CMK (cell line): Measurements from ENCODE around the gene PDXP.
"Not testable (repeated sequence)": the region's sequence is repeated elsewhere in the genome, so short reads cannot be mapped to it uniquely, and the experiment has no call there.

Experiments
- DNase-seq: peaks from one replicate; pipeline ENCODE4 v3.0.0-alpha.2; 2010; ENCODE audit warnings: low read depth

Gene PDXP

DNA sequence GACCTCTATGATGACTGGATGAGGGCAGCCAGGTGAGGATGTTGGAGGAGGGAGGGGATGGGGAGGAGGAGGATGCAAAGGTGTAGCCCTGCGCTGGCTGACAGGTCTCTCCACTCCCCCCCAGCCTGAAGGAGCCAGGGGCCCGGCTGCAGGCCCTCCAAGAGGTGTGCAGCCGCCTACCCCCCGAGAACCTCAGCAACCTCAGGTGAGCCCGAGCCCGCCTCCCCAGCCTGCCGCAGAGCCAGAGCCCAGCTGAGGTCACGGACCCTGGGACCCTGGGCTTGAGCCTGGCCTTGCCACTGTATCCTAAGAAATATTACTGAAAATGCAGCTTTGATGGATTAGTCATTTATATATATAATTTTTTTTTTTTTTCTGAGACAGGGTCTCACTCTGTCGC is 11.2 kb upstream of the PDXP start:
- DNase-seq, result no peak

DNA sequence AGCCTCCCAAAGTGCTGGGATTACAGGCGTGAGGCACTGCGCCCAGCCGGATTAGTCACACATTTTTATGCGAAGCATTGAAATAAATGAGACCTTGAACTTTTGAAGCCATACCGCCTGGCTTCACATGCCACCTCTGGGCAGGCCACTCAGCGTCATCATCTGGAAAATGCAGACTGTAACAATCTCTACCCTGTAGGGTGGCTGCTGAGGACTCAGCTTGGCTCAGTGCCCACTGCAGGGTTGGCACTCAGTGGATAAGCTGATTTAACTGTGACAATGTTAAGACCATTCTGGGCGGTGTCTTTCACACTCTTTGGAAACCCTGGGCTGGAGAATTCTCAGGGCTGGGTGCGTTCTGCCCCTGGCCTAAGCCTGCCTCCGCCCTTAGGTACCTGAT is 10.6 kb upstream of the PDXP start:
- no peak for DNase-seq

DNA sequence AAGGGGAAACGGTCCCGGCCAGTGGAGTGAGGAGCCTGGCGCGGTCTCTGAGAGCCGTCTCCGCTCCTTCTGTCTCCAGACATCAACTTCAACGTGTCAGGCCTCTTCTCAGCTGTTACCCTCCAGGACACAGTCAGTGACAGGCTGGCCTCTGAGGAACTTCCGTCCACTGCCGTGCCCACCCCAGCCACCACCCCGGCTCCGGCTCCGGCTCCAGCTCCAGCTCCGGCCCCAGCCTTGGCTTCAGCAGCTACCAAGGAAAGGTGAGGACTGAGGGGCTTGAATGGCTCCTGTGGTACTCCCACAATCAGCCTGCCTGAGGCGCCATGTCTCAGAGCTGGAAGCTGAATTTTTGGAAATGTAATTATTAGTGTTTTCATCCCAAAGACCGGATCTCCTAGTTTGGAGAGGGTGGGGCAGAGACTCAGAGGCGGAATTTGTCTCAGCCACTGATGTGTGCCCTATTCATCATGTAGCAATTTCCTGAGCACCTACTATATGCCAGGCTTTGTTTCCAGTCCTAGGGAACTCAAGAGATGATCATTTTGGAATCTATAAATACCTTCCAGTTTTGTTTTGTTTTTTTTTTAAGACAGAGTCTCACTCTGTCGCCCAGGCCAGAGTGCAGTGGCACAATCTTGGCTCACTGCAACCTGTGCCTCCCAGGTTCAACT is 7.9 kb upstream of the PDXP start:
- no peak for DNase-seq

DNA sequence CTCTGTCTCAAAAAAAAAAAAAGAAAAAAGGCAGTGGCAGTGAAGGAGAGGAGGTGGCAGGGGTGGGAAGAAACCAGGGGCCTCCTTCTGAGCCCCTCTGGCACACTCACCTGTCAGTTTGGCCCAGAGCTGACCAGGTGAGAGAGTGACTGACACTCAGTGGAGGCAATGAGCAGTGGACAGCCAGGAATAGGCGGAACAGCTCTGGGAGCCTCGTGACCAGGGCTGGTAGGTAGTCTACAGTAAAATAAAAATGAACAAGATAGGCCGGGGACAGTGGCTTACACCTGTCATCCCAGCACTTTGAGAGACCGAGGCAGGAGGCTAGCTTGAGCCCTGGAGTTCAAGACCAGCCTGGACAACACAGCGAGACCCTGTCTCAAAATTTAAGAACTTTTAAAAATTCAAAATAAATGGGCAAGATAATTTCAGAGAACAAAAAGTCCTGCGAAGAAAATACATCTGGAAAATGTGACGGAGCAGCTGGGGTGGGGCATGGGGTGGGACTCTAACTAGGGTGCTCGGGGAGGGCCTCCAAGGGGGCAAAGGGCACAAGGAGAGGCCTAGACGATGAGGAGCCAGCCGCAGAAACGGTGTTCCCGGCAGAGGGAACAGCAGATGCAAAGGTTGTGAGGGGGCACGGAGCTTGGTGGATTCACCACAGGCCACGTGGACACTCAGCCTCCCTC is 3.8 kb upstream of the PDXP start:
- no peak for DNase-seq

DNA sequence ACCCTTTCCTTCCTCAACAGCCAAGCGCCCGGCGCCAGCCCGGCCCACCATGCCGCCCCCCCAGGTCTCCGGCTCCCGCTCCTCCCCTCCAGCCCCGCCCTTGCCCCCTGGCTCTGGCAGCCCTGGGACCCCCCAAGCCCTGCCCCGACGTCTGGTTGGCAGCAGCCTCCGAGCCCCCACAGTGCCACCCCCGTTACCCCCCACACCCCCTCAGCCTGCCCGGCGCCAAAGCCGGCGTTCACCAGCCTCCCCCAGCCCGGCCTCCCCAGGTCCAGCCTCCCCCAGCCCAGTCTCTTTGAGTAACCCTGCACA is 3.3 kb upstream of the PDXP start:
- DNase-seq, result no peak

DNA sequence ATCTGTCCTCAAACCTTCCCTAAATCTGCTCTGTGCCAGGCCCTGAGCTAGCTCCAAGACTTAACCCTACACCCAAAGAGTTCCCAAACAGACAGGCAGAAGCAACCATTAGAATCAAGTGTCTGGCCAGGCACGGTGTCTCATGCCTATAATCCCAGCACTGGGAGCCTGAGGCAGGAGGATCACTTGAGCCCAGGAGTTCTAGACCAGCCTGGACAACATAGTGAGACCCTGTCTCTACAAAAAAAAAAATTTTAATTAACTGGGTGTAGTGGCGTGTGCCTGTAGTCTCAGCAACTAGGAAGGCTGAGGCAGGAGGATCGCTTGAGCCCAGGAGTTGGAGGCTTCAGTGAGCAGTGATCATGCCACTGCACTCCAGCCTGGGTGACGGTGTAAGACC is 1.9 kb upstream of the PDXP start:
- DNase-seq, result not testable (repeated sequence)

DNA sequence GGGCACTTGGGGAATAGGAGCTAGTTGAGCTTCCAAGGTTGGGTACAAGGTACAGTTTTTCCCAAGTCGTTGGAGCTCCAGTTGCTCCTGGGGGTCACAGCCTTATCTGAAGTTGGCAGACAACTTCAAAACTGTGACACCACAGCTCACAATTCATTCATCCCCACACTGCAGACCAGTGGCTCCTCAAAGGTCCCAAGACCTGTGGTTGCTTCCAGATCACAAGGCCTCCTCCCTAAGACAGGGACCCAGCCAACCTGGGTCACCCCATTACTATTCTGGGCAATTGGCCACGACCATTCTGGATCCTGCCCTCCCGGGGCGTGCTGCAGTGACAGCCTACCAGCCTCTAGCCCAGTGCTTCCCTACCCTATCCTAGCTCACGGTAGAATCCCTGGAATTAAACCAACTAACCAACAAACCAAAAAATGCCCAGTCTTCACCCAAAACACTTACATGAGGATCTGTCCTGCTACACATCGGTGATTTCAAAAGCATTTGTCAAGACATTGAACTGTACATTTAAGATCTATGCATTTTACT is 862 bp upstream of the PDXP start:
- no peak for DNase-seq

DNA sequence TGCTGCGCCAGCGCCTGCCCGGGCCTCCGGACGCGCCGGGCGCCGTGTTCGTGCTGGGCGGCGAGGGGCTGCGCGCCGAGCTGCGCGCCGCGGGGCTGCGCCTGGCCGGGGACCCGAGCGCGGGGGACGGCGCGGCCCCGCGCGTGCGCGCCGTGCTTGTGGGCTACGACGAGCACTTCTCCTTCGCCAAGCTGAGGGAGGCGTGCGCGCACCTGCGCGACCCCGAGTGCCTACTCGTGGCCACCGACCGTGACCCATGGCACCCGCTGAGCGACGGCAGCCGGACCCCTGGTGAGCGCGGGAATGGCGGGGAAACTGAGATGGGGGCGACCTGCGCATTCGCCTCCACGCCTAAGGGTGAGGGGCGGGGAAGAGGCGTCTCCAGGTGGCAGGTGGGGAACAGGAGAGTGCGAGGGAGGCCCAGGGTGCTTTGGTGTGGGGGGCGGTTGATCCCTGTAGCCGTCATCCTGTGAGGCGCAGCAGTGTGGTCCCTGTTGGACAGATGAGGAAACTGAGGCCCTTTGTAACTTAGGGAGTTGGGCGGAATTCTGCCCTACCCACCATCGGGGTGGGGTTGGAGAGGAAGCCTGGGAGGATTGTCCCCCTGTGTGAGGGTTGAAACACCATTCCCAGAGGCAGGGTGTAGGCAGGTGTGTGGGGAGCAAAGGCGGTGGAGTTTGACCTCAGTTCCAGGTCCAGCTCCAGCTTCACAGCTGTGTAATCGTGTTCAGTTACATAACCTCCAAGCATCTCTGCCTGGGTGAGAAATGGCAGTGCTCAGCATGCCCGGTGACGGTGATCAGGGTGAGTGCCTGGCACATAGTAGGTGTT is 758 bp downstream of the PDXP start:
- no peak for DNase-seq

DNA sequence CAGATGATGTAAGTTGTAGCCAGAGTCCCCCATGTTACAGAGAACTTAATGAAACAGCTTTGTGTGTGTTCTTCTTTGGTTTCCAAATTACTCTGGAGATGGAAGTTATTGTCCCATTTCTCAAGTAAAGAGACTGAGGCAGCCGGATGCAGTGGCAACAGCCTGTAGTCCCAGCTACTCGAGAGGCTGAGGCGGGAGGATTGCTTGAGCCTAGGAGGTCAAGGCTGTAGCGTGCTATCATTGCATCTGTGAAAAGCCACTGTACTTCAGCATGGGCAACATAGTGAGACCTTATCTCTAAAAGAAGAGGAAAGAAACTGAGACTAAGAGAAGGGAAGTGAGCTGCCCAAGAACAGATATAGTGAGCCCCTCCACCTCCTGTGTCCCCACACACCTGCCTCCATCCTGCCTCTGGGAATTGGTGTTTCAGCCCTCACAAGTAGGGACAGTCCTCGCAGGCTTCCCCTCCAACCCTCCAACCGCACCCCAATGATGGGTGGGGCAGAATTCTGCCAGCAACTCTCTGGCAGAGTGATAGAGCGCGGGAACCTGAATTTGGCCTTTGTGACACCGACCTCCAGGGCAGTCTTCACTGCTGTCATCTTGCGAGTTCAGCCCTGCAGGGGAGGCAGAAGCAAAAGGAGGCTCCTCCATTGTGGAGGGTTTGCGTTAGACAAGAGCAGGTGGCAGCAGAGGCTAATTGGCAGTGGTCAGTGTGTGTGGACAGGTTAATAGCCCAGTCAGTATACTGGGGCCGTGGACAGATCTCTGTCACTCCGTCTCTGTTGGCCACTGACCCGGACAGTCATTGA is 1.6 kb downstream of the PDXP start:
- no peak for DNase-seq

DNA sequence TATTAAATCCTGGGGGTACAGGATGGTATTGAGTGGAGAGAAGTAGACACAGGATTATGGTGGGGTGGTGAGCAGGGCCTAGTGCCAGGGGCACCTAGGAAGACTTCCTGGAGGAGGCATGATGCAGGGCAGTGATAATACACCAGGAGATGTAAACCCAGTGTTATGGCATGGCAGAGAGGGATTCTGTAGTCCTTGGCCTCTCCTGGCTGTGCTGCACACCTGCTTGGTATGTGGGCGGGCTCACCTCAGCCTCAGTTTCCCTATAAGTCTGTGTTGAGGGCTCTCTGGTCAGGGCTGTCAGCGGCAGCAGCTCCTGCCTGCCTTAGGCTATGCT is 2.2 kb downstream of the PDXP start:
- DNase-seq, result no peak

DNA sequence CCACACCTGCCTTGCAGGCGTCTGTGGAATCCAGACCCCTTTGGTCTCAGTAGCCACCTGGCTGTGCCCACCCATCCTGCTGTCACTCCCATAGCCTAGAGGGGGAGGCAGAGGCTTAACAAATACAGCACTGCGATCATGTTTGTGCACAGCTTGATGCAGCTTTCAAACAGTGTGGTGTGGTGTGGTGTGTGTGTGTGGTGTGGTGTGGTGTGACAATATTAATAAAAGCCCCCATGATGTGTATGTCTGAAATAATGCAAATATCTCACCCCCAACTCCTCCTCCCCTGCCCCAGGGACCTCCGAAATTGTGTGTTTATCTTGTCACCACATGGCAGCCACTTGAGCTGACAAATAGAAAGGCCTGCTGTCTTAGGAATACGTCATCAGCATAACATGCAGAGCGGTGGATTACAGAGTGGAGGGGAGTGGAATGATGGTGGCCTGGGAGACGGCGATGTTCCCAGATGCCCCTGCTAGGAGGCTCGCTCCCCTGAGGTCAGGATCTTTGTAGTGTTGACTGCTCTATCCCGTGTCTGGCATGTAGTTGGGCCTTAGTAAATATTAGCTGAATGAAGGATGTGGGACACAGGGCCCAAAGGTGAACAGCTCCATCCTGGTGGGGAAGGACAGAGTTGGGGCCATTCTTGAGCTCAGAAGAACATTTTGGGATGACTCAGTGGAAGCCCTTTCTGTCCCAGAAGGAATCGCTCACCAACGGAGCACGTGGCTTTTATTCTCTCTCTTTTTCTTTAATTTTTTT is 2.8 kb downstream of the PDXP start:
- no peak for DNase-seq

DNA sequence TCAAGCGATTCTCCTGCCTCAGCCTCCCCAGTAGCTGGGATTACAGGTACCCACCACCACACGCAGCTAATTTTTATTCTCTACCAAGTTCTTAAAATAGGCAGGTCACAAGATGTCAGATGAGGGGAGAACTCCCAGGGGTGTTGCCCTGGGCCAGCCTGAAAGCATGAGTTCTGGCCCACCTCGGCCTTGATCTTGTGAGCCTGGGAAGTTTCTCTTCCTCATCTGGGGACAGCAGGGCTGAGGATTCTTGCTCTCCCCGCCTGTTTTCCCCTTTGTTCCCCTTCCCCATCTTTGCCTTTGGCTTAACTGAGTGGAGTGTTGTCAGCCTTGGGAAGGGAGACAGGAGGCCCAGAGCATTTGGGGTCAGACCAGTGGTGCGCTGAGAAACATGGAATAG is 3.5 kb downstream of the PDXP start:
- no peak for DNase-seq

DNA sequence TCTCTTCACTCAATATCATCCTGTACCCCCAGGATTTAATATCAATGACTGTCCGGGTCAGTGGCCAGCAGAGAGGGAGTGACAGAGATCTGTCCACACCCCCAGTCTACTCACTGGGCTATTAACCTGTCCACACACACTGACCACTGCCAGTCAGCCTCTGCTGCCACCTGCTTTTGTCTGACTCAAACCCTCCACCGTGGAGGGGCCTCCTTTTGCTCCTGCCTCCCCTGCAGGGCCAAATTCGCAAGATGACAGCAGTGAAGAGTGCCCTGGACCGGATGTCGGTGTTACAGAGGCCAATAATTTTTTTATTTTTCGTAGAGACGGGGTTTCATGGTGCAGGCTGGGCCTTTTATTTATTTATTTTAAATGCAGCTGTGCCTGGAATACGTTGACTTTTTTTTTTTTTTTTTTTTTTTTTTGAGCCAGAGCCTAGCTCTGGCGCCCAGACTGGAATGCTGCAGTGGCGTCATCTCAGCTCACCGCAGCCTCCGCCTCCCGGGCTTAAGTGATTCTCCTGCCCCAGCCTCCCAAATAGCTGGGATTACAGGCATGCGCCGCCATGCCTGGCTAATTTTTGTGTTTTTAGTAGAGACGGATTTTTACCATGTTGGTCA is 5.1 kb downstream of the PDXP start:
- no peak for DNase-seq

DNA sequence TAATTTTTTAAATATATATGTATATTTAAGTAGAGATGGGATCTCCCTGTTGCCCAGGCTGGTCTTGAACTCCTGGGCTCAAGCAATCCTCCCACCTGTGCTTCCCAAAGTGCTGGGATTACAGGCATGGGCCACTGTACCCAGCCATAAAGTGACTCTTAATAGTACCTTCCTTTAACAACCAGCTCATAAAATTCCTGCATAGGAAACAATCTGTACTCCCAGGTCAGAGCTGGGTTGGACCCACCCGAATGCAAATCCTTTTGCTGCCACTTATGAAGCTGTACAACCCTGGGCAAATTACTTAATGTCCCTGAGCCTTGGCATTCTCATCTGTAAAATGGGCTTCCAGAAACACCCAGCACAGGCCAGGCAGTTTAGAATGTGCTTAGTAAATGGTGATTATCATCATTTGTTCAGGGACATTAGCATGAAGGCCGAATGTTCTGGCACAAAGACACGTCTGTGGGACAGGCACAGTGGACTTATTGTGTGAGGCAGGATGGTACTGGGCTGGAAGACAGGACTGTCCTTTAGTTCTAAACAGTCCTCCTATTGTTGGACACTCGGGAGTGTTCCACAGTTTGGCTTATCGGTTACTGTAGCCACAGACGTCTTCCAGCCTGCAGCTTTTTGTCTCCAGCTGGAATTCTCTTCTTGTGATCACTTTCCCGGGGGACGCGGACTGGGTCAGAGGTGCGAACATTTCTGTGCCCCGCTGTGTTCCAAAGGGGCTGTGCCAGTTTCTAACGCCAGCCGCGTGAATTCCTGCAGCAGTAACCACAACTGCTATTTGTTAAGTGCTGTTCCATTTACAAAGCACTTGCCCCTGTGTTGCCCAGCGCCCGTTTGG is 6.0 kb downstream of the PDXP start:
- no peak for DNase-seq

DNA sequence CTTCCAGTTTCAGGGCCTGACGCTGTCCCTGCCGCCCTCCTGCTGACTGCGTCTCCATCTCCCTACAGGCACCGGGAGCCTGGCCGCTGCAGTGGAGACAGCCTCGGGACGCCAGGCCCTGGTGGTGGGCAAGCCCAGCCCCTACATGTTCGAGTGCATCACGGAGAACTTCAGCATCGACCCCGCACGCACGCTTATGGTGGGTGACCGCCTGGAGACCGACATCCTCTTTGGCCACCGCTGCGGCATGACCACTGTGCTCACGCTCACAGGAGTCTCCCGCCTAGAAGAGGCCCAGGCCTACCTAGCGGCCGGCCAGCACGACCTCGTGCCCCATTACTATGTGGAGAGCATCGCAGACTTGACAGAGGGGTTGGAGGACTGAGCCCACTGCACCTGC is 7.0 kb downstream of the PDXP start:
- DNase-seq, result no peak

DNA sequence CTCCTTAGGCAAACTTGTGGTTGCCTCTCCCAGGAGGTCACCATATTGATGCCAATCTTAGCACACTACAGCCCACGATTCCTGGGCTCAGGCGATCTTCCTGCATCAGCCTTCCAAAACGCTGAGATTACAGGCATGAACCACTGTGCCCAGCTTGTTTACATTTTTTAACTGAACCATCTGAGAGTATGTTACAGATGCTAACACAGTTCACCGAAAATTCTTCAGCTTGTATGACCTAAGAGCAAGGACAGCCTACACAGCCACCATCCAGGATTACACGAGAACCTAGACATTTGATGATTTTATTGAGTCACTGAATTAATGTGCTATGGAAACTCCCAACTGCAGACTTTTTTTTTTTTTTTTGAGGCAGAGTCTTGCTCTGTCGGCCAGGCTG is 11.1 kb downstream of the PDXP start:
- no peak for DNase-seq

DNA sequence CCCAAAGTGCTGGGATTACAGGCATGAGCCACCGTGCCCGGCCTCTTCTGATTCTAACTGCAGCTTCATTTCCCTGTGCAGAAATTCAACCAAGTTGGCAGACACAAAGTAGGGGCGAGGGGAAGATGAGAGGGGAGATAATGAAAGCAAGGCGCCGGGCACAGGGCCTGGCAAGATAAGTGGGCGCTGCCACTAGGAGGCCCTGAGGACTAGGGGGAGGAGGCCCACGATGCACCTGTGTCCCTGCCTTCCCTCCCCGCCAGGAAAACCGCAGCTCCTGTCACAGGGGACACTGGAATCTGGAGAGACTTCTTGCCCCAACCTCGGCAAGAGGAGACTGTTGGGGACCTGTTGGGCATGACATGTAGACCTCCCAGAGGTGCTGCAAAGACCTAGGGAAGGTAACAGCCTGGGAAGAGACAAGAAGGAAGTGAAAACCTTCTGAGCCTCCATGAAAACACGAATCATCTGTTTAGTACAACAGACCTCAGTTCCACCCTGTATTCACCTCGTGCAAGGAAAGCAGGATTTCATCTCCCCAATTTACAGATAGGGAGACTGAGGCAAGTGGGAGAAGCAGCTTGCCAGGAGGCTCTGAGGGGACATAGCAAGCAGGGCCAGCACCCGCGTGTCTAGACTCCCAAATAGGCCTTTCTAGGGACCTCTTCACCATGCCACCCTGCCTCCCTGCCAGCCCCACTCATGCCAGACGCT is 13.8 kb downstream of the PDXP start:
- no peak for DNase-seq

DNA sequence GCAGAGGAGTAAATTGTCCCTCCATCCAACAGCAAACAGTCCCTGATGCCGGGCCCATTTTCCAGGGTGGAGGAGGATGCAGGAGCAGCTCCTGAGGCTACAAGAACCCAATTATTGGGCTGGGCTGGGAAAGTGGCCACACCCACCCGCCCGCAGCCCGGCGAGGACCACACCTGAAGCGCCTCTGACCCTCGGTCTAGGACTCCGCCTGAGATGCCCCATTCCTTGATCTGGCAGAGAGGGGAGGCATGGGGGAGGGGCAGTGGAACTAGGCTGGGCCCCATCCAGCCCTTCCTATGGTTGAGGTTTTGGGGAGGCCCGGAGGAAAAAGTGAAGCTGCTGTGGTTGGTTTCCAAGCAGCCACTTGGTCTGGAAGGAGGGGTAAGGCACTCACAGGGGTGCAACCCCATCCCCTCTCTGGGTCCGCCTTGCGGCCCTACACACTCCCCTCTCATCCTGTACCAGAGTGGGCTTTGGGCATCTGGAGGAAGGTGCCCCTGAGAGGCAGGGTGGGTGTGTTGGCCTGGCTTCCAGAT is 14.5 kb downstream of the PDXP start:
- no peak for DNase-seq

DNA sequence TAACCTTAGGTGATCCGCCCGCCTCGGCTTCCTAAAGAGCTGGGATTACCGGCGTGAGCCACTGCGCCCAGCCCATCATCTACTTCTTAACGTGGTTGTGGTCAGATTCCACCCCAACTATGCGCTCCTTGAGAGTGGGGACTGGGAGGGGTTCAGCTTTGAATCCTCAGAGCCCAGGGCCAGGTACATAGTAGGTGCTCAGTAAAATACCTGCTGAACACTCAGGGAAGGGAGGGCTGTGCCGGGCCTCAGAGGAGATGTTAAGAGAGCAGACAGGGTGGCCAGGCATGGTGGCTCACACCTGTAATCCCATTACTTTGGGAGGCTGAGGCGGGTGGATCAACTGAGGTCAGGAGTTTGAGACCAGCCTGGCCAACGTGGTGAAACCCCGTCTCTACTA is 15.7 kb downstream of the PDXP start:
- DNase-seq, result no peak
